Gastrocnemius medialis (tissue), 4 donors: ENCODE results near the gene OR1K1.

Experiments used
- POLR2A ChIP-seq, 2 donors: fragments of 450-650 bp; IDR thresholded peaks; one replicate each; pipeline ENCODE4 v1.6.1; 2017; ENCODE audit warnings: antibody characterized with exemption in 2 of 2, mild to moderate bottlenecking in 2 of 2, moderate library complexity in 2 of 2
- TF ChIP-seq, protein P1 (sequence below), 5 experiments: fragments of 450-650 bp in 3 of 5; fragments of 200-600 bp in 2 of 5; sonication (generic) in 2 of 5; IDR thresholded peaks in 4 of 5; conservative IDR thresholded peaks in 1 of 5; 1 replicate in 4 of 5; 2 replicates in 1 of 5; pipeline ENCODE4 v1.5.1; 2016 to 2019; ENCODE audit warnings: antibody characterized with exemption in 5 of 5, mild to moderate bottlenecking in 3 of 5, moderate library complexity in 3 of 5

DNA sequence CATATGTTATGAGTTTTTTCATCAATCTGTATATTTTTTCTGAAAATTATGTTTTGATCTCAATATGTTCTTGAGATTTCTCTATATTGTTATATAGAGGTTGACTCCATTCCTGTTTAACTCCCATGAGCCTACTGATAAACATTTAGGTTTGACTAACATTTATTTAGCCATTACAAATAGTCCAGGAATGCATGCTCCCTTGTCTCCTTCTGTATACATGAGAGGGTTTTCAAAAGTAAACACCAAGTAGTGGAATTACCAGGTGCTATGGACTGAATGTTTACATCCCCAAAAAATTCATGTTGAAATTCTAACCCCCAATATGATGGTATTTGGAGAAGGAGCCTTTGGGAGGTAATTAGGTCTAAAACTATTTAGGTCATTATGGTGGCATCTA lies 14.7 kb upstream of the OR1K1 start:
- TF ChIP-seq, protein P1, sequence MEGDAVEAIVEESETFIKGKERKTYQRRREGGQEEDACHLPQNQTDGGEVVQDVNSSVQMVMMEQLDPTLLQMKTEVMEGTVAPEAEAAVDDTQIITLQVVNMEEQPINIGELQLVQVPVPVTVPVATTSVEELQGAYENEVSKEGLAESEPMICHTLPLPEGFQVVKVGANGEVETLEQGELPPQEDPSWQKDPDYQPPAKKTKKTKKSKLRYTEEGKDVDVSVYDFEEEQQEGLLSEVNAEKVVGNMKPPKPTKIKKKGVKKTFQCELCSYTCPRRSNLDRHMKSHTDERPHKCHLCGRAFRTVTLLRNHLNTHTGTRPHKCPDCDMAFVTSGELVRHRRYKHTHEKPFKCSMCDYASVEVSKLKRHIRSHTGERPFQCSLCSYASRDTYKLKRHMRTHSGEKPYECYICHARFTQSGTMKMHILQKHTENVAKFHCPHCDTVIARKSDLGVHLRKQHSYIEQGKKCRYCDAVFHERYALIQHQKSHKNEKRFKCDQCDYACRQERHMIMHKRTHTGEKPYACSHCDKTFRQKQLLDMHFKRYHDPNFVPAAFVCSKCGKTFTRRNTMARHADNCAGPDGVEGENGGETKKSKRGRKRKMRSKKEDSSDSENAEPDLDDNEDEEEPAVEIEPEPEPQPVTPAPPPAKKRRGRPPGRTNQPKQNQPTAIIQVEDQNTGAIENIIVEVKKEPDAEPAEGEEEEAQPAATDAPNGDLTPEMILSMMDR (IDR thresholded peaks at IDR 0.05 in 4 of 5, conservative IDR thresholded peaks at IDR 0.05 in 1 of 5): no peak
- no peak for TF ChIP-seq POLR2A (IDR thresholded peaks at IDR 0.05)
